K562 (cell line): Measurements from ENCODE around the gene ZFTA. TPM values are rescaled to one million over a fixed set of nuclear protein-coding genes. Genes with fewer than 3 reads are reported as not detected.

ENCODE experiments used
- ADNP ChIP-seq: fragments of 200-800 bp; sonication (Bioruptor generic); IDR thresholded peaks from 2 replicates; pipeline ENCODE4 v1.6.1; 2016; ENCODE audit warnings: missing genetic modification characterization, missing compliant biosample characterization
- CTCFL ChIP-seq: IDR thresholded peaks from 2 replicates; pipeline ENCODE4 v1.6.1; 2011; ENCODE audit warnings: borderline replicate concordance, low read depth, mild to moderate bottlenecking, moderate library complexity, low read length; ENCODE audit not compliant: insufficient read depth, poor library complexity, severe bottlenecking
- ETV6 ChIP-seq, 3 experiments: fragments of 150-350 bp in 1 of 3; sonication (generic) in 1 of 3; formaldehyde crosslinking in 1 of 3; IDR thresholded peaks; 2 replicates each; pipeline versions ENCODE4 v1.6.1 to v1.8.0; 2014 to 2022; ENCODE audit warnings: borderline replicate concordance in 2 of 3, low read depth in 2 of 3, antibody characterized with exemption in 1 of 3, low read length in 1 of 3, mild to moderate bottlenecking in 1 of 3, missing genetic modification reagents in 1 of 3
- OTX1 ChIP-seq: fragments of 450-650 bp; formaldehyde crosslinking; IDR thresholded peaks from 2 replicates; pipeline ENCODE4 v1.4.0; 2022; ENCODE audit warnings: mild to moderate bottlenecking
- PATZ1 ChIP-seq: fragments of 250-450 bp; sonication (Bioruptor Pico); IDR thresholded peaks from 2 replicates; pipeline ENCODE4 v1.5.0; 2020; ENCODE audit warnings: mild to moderate bottlenecking, borderline replicate concordance
- PTBP1 ChIP-seq: fragments of 200-400 bp; formaldehyde crosslinking; IDR thresholded peaks from 2 replicates; pipeline ENCODE4 v1.6.1; 2017; ENCODE audit warnings: low read depth, low read length
- RUNX1 ChIP-seq: sonication (generic); IDR thresholded peaks from 2 replicates; pipeline ENCODE4 v1.6.1; 2016; ENCODE audit warnings: antibody characterized with exemption, low read depth
- ZNF253 ChIP-seq: fragments of 250-450 bp; sonication (Bioruptor Pico); conservative IDR thresholded peaks from 2 replicates; pipeline ENCODE4 v1.6.1; 2021; ENCODE audit warnings: mild to moderate bottlenecking
- polyA plus RNA-seq, 8 experiments: library from polyadenylated mRNA; depleted of rRNA in 4 of 8; stranded (reverse) in 5 of 8; unstranded in 3 of 8; fragments of >200 nt; fragmentation: Nextera tagmentation in 2 of 8; fragmentation: Illumina TruSeq in 1 of 8; extraction: Ambion mirVana in 2 of 8; extraction: Trizol in 1 of 8; gene quantifications; 2 replicates each; pipeline versions ENCODE4 v1.2.1 to v1.2.3, GENCODE V29; 2011 to 2014; ENCODE audit warnings: inconsistent platforms in 1 of 8, missing spikeins in 1 of 8
- total RNA-seq, 7 experiments: library from RNA; depleted of rRNA in 6 of 7; stranded (reverse); fragments of >200 nt in 6 of 7; fragmentation: Illumina TruSeq in 2 of 7; extraction: Trizol in 2 of 7; gene quantifications; 2 replicates each; pipeline versions ENCODE4 v1.2.1 to v1.2.3, GENCODE V29; 2011 to 2021; ENCODE audit warnings: low replicate concordance in 1 of 7
- TF ChIP-seq, protein P1 (sequence below): fragments of 450-650 bp; IDR thresholded peaks from 2 replicates; pipeline ENCODE4 v1.7.0; 2016; ENCODE audit warnings: borderline replicate concordance
- TF ChIP-seq, protein P2 (sequence below), 2 experiments: fragments of 450-650 bp; IDR thresholded peaks; 2 replicates each; pipeline ENCODE4 v1.6.1; 2016; ENCODE audit warnings: mild to moderate bottlenecking in 2 of 2, borderline replicate concordance in 1 of 2, low read depth in 1 of 2, moderate library complexity in 1 of 2

The ZFTA gene
- total and polyA plus RNA-seq, 9 of the 15 experiments (the other 6 are each of a cell fraction or from before 2014, with no cell fraction given) = 0.45 to 12.3 (median 2.9) TPM

DNA sequence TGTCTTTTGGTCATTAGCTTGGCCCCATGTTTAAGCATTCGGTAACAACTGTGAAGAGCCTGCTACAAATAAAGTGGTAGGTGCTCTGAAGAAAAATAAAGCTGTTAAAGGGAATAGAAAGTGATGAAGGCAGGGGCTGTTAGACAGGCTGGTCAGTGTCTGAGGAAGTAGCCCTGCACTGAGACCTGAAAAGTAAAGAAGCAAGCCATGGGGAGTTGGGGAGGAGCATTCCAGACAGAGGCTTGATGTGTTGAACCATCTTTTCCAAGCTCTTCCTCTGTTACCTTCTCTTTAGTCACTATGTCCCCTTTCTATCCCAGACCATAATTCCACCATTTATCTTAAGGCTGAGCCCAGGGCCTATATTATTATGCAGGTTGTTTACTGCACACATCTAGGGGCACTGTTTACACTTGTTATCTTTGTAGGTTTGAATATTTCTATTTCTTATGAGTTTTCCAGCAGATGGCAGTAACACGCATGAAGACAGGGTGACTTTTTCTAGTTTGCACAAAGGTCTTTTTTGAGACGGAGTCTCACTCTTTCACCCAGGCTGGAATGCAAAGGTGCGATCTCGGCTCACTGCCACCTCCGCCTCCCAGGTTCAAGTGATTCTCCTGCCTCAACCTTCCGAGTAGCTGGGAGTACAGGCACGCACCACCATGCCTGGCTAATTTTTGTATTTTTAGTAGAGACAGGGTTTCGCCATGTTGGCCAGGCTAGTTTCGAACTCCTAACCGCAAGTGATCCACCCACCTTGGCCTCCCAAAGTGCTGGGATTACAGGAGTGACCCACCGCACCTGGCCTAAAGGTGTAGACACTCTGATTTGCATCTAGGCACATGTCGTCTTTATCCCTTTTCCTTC is 23.0 kb downstream of the ZFTA start (continued):
- TF ChIP-seq PATZ1 (CRISPR knock-in tag) = no peak
- peak; percentile 85 for TF ChIP-seq ADNP (tag)
- no peak for TF ChIP-seq PTBP1
- no peak for TF ChIP-seq ETV6 (IDR thresholded peaks at IDR 0.05; ENCODE audit: borderline replicate concordance in 1 of 2, low read depth in 2 of 2, low read length in 1 of 2)
- TF ChIP-seq ETV6 (CRISPR knock-in tag; IDR thresholded peaks at IDR 0.05; ENCODE audit: borderline replicate concordance) = no peak
- TF ChIP-seq RUNX1 = no peak
- TF ChIP-seq OTX1 (CRISPR knock-in tag) = no peak
- TF ChIP-seq, protein P1, sequence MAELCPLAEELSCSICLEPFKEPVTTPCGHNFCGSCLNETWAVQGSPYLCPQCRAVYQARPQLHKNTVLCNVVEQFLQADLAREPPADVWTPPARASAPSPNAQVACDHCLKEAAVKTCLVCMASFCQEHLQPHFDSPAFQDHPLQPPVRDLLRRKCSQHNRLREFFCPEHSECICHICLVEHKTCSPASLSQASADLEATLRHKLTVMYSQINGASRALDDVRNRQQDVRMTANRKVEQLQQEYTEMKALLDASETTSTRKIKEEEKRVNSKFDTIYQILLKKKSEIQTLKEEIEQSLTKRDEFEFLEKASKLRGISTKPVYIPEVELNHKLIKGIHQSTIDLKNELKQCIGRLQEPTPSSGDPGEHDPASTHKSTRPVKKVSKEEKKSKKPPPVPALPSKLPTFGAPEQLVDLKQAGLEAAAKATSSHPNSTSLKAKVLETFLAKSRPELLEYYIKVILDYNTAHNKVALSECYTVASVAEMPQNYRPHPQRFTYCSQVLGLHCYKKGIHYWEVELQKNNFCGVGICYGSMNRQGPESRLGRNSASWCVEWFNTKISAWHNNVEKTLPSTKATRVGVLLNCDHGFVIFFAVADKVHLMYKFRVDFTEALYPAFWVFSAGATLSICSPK = no peak
- no peak for TF ChIP-seq CTCFL
- no peak for TF ChIP-seq ZNF253 (CRISPR knock-in tag)
- TF ChIP-seq, protein P2, sequence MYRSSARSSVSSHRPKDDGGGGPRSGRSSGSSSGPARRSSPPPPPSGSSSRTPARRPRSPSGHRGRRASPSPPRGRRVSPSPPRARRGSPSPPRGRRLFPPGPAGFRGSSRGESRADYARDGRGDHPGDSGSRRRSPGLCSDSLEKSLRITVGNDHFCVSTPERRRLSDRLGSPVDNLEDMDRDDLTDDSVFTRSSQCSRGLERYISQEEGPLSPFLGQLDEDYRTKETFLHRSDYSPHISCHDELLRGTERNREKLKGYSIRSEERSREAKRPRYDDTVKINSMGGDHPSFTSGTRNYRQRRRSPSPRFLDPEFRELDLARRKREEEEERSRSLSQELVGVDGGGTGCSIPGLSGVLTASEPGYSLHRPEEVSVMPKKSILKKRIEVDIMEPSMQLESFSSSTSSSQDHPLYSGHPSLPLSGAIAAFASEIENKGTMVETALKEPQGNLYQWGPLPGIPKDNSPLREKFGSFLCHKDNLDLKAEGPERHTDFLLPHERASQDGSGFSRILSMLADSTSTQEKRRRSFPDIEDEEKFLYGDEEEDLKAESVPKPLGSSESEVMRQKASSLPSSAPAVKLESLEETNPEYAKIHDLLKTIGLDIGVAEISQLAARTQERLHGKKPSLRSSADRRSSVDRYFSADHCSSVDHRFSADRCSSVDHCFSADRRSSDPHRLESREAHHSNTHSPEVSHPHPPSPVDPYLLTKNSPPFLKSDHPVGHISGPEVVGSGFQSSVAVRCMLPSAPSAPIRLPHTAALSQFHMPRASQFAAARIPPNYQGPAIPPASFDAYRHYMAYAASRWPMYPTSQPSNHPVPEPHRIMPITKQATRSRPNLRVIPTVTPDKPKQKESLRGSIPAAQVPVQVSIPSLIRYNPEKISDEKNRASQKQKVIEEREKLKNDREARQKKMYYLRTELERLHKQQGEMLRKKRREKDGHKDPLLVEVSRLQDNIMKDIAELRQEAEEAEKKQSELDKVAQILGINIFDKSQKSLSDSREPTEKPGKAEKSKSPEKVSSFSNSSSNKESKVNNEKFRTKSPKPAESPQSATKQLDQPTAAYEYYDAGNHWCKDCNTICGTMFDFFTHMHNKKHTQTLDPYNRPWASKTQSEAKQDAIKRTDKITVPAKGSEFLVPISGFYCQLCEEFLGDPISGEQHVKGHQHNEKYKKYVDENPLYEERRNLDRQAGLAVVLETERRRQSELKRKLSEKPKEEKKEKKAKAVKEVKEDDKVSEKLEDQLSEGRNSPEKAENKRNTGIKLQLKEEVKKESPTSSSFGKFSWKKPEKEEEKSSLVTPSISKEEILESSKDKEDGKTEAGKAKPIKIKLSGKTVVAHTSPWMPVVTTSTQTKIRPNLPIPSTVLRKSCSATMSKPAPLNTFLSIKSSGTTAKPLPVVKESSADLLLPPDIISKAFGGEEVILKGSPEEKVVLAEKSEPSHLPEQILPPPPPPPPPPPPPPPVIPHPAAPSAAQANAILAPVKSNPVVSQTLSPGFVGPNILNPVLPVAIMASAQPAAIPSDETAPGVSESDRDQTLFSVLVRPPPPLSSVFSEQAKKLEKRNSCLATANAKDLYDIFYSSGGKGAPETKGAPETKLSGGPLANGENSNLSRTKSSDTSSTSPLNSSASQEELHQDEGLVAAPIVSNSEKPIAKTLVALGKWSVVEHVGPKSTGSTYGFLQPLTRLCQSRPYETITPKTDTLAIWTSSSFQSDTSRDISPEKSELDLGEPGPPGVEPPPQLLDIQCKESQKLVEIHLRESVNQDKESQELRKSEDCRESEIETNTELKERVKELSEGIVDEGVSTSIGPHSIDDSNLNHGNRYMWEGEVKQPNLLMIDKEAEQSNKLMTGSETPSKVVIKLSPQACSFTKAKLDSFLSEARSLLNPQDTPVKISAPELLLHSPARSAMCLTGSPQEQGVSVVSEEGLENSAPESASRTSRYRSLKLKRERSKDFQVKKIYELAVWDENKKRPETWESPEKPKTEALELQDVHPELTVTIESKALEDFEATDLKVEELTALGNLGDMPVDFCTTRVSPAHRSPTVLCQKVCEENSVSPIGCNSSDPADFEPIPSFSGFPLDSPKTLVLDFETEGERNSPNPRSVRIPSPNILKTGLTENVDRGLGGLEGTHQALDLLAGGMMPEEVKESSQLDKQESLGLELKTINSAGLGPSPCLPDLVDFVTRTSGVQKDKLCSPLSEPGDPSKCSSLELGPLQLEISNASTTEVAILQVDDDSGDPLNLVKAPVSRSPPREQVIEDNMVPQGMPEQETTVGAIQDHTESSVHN (IDR thresholded peaks at IDR 0.05; ENCODE audit: borderline replicate concordance in 1 of 2, low read depth in 1 of 2) = no peak
